Urothelium cell line (cell line): Measurements from ENCODE around the gene RAB3C.

Experiments
- DNase-seq: peaks from one replicate; pipeline ENCODE4 v3.0.0; 2011; ENCODE audit warnings: low spot score, mixed read lengths
- FAIRE-seq: peaks from 2 replicates; lab custom pipeline; 2011; peaks lifted over from hg19 to GRCh38; lab: Jason Lieb, UNC

The RAB3C gene

DNA sequence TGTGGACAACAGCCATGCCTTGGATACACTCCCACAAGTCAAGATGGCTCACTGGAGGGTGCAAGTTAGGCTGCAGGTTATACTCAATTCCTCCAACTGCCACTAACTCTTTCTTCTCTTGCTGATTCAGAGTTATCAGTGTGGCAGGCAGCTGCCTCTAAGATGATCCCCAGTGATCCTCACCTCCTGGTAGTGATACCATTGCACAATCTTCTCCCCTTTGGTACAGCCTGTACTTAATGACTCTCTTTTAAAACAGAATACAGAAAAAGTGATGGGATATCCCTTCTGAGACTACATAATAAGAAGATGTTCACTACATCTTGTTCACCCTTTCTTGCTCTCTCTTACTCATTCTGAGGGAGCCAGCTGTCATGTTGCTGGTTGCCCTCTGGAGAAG, 323.1 kb downstream of the RAB3C start:
- DNase-seq (no peak), FAIRE-seq (peak; percentile 5)
